RWPE1 (cell line): ENCODE results near the gene HEY2.

ENCODE experiments used
- CTCF ChIA-PET: fragments of 350-600 bp; sonication (Branson Sonifier 250); formaldehyde crosslinking; extraction: SDS; loops from one replicate; lab custom pipeline; 2021; lab: Yijun Ruan, JAX
- POLR2A ChIA-PET: fragments of 400-600 bp; formaldehyde crosslinking; extraction: SDS; loops from one replicate; lab custom pipeline; 2020; ENCODE audit warnings: antibody characterized with exemption; ENCODE audit not compliant: low non-redundant PET; lab: Yijun Ruan, JAX
- DNase-seq: peaks from one replicate; pipeline ENCODE4 v3.0.0; 2012; ENCODE audit warnings: low spot score
- H3K27ac ChIP-seq: fragments of 450-650 bp; 2 replicates; pipeline ENCODE4 v1.5.1; 2017
- TF ChIP-seq, protein P1 (sequence below): fragments of 450-650 bp; conservative IDR thresholded peaks from 2 replicates; pipeline ENCODE4 v1.5.1; 2017; ENCODE audit warnings: low read depth, mild to moderate bottlenecking

Gene HEY2

DNA sequence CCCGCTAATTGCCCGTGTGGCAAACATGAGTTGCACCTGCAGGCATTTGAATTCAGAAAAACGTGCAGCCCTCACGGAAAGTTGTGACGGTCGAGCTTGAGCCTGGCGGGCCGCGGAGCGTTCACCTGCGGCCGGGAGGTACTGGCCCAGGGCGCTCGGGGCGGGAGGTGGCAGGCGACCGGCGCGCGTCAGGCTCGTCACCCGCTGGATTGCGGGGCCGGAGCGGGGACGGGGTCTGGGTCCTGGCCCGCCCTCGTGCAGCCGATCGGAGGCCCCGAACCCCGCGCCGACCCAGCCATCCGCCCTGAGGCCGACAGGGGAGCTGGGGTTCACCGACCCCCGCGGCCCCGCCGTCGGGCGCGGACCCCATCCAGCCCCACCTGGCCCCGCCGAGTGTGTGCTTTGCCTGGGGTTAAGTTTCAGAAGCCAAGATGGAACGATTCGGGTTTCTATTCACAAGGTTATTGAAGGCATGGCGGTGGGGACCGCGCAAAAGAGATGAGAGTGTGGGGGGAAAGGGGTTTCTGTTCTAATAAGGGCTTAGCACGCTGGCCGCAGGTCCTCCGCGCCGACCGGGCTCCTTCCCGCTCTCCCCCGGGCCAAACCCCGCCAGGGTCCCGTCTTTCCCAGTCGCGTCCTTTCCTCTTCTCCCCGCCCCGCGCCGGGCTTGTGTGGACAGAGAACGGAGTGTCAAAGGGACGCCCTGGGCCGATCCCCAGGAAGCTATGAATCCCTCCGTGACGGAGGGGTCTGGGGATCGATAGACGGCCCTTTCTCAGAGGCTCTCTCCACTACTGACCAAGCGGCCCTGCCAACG lies 1.6 kb upstream of the HEY2 start:
- TF ChIP-seq, protein P1, sequence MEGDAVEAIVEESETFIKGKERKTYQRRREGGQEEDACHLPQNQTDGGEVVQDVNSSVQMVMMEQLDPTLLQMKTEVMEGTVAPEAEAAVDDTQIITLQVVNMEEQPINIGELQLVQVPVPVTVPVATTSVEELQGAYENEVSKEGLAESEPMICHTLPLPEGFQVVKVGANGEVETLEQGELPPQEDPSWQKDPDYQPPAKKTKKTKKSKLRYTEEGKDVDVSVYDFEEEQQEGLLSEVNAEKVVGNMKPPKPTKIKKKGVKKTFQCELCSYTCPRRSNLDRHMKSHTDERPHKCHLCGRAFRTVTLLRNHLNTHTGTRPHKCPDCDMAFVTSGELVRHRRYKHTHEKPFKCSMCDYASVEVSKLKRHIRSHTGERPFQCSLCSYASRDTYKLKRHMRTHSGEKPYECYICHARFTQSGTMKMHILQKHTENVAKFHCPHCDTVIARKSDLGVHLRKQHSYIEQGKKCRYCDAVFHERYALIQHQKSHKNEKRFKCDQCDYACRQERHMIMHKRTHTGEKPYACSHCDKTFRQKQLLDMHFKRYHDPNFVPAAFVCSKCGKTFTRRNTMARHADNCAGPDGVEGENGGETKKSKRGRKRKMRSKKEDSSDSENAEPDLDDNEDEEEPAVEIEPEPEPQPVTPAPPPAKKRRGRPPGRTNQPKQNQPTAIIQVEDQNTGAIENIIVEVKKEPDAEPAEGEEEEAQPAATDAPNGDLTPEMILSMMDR: no peak
- ChIA-PET CTCF (interaction anchor here (0.6 to 0.8 kb wide), 3 partner anchors 74 to 434 kb away, joined by 3 read pairs; no protein-coding TSS in a partner anchor), POLR2A (no interaction called here)
- peak; percentile 46 for DNase-seq
- H3K27ac ChIP-seq: no peak overlapping the region

DNA sequence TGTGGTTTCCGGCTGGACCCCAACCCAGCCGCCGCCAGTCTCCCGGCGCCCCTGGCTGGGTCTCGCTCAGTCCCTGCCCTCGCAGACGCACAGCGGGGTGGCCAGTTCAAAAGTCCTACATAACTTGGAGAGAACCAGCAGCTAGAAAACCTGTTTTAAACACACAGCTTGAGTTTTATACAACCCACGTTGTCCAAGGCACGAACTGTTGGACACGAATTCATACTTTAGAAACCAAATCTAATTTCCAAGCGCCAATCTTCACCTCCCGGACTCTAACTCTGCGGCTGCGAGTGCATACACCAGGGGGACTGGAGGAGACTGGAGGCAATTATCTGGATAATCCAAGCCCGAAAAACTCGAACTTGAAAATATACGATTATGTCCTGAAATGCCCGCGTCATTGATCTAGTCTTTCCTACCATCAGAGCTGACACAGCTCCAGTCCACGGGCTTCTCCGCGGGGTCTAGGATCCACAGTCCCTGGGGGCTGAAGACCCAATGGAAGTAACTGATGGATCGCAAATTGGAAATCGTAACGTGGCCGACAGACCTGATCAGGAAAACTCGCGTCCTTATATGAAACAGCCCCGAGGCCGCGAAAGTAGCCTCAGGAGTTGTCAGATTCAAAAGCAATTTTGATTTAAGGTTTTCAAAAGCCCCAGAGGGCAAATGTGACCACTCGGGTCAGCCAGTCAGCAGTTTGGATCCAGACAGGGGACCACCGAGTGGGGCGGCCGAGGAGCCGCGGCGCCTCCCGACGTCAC lies 843 bp upstream of the HEY2 start:
- H3K27ac ChIP-seq: no peak overlapping the region
- CTCF ChIA-PET: interaction anchor here (0.6 to 0.8 kb wide), 2 partner anchors 109 to 435 kb away, joined by 3 read pairs; no protein-coding TSS in a partner anchor
- DNase-seq: peak; percentile 11
- POLR2A ChIA-PET: no interaction called here
- TF ChIP-seq, protein P1: no peak

DNA sequence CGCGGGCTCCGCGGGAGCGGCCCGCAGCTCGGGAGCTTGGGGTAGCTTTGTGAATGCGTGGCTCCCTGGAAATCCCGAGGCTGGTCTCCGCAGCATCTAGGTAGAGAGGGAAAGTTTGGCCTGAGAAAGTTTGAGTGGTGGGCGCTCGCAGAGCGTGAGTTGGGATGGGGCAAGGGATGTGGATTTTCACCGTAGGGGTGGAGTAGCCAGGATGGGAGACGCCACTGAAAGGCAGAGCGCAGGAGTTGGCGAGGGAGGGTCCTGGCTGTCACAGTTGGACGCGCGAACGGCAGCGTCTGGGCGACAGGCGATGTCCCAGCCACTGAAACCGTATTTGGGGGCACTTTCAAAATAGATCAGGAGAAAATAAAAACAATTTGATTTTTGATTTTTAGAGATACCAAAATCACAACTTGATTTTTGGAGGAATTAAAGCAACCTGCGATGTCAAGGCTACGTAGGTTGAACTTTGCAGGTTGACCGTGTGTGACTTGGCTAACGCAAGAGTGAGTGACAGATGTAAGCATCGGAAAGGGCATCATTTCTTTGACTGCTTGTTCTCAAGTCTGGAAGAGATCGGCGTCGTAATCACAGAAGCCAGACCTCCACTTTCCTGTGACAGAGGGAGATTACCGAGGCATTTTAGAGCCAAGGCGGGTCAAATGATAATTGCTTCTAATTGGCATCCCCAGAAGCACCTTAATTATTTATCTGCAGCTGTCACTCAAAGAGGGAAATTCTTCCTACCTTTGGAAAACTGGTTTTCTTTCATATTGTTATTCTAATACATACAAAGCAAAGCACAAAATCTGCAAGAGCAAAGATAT lies 646 bp downstream of the HEY2 start:
- CTCF ChIA-PET: no interaction called here

DNA sequence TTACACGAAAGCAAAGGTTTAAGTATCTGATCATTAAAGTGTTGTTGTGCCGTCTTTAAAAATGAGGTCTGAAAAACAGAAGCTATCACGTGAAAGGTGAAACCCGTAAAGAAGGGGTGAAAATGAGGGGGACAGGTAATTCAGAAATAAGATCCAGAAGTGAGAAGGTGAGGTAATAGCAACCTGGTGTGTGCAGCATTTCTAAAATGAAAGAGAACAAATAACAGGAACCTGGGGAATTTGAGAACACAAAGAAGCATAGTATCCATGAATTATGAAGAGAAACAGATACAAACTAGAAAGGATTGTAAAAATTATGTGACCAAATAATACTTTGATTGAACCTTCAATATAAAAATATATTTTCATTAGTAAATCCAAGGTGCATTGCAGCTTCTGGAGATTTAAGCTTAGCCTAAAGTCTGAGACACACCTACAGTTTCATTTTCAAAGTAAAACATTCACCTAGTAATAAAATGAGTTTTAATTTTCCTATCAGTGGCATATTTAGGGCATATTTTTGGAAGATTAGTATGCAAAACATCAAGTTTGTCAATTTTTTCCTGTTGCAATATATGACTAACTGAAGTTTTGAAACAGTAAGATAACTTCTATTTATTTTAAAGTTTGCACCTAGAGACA lies 1.4 kb downstream of the HEY2 start:
- DNase-seq: no peak
- H3K27ac ChIP-seq: no peak overlapping the region
- TF ChIP-seq, protein P1: no peak
- CTCF ChIA-PET: no interaction called here
- POLR2A ChIA-PET: no interaction called here

More for the DNA sequence above, 646 bp downstream of the HEY2 start:
- H3K27ac ChIP-seq: no peak overlapping the region
- DNase-seq: no peak
- POLR2A ChIA-PET: no interaction called here
- TF ChIP-seq, protein P1: no peak

DNA sequence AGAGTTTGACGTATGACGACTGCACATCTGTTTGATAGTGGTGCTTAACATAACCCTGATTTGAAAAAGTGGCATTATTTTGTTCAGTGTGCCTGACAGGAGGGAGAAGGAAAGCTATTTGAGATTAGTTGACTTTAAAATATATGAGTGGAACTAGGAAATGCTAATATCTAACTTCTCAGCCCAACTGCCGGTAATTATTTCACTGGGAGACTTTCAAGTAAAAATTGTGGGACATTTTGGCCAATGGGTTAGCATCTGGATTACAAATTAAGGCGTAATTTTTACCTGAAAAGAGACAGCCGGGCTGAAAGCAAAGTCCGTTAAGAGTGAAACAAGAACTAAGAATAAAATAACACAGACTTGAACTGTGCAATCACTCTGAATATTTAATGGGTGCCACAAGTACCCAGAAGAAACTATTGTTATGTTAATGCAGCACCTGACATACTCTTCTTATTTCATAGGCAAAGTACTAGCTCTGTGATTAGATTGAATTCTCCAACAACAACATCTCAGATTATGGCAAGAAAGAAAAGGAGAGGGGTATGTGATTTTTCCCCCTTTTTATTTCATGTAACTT lies 2.0 kb downstream of the HEY2 start:
- CTCF ChIA-PET: no interaction called here
- H3K27ac ChIP-seq: no peak overlapping the region
- POLR2A ChIA-PET: no interaction called here
- TF ChIP-seq, protein P1: no peak
- DNase-seq: no peak
